Posterior cingulate gyrus (tissue), 11 donors: Measurements from ENCODE around the gene GPRIN2.
"Not testable (repeated sequence)": the region's sequence is repeated elsewhere in the genome, so short reads cannot be mapped to it uniquely, and the experiment has no call there.

Source experiments
- DNase-seq, 10 donors: peaks; one replicate each; pipeline versions ENCODE4 v3.0.0 to v3.0.0-alpha.2; 2020 to 2021; ENCODE audit warnings: mixed read lengths in 3 of 10
- intact Hi-C: fragments of 100-400 bp; cut with DNase I; formaldehyde crosslinking; loops from one replicate; pipeline ENCODE4 v1.15.1; 2023

GPRIN2 gene

DNA sequence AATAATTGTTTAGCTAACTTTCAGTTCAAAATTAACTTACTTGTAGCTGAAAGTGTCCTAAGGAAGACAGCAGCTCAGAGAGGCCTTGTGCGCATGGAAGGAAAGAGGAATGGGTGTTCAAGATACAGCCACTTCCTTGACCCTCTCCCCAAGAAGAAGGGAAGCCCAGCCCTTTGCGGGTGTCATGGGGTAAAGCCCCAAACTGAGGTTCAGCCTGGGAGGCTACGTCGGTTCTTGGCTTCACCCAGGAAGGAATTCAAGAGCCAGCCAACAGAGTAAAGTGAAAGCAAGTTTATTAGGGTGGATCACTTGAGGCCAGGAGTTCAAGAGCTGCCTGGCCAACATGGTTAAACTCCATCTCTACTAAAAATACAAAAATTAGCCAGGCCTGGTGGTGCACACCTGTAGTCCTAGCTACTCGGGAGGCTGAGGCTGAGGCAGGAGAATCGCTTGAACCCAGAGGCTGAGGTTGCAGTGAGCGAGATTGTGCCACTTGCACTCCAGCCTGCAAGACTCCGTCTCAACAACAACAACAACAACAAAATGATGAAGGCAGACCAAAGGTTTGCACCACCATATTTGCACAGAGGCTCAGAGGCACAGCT is 15.9 kb downstream of the GPRIN2 start:
- peak in 6 of 10 donors; percentile 3 to 84 (median 37) for DNase-seq
- intact Hi-C loops: no loop called here

DNA sequence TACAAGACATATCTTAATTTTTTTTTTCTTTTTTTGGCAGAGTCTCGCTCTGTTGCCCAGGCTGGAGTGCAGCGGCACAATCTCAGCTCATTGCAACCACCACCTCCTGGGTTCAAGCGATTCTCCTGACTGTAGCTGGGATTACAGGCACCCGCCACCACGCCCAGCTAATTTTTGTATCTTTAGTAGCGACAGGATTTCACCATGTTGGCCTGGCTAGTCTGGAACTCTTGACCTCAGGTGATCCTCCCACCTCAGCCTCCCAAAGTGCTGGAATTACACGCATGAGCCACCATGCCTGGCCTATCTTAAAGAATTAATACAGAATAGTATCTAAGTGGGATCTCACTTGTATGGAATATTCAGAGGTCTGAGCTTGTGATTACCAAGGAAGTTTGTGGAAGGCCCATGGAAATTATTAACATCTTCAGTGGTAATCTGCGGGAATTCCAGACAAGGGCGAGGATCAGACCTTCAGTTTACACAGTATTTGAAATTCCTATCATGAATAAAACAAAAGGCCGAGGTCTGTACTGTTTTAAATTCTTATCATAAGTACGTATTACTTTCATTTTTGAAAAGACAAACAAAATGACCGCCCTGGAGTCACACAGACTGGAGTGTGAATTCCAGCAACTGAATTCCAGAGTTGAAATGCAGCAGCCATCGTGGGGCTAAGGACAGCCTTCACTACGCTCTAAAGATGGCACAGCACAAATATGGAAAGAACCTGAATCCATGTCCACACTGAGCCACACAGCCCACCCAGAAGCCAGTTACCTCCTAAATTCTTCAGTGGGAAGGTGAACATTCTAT is 16.7 kb downstream of the GPRIN2 start:
- DNase-seq: peak in 7 of 10 donors; percentile 2 to 57 (median 20)
- intact Hi-C loops: no loop called here

DNA sequence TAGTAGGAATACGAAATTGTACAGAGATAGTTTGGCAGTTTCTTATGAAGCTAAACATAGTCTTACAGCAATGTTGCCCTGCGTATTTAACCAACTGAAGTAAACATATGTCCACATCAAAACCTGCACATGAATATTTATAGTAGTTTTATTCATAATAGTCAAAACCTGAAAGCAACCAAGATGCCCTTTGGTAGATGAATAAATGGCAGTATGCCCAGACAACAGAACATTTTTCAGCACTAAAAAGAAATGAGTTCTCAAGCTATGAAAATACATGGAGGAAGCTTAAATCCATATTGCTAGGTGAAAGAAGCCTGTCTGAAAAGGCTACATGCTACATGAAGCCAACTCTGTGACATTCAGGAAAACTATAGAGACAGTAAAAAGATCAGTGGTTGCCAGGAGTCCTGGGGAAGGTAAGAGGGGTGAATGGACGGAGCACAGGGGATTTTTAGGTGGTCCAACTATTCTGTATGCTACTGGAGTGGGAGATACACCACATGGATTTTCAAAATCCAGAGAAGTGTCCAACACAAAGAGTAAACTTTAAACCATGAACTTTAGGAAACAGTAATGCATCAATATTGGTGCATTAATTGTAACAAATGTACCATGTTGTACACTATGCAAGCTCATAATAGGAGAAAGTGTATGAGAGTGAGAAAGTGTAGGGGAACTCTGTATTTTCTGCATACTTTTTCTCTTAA is 17.6 kb downstream of the GPRIN2 start:
- intact Hi-C loops: no loop called here
- DNase-seq: no peak

DNA sequence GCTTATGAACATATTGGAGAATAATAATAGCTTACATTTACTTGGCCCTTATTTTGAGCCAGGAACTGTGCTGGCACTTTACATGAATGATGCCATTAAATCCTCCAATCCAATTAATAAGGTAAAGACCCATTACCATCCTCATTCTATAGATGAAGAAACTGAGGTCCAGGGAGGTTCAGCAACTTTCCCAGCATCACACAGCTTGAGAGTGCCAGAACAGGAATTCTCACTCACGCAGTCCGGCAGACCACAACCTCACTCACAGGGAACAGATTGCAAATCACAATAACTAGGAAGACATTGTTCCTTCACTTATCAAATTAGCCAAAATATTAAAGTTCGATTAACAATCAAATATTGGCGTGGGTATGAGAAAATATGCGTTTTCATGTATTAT is 18.3 kb downstream of the GPRIN2 start:
- DNase-seq: peak in 3 of 10 donors; percentile 3 to 61 (median 16)
- intact Hi-C loops: no loop called here

DNA sequence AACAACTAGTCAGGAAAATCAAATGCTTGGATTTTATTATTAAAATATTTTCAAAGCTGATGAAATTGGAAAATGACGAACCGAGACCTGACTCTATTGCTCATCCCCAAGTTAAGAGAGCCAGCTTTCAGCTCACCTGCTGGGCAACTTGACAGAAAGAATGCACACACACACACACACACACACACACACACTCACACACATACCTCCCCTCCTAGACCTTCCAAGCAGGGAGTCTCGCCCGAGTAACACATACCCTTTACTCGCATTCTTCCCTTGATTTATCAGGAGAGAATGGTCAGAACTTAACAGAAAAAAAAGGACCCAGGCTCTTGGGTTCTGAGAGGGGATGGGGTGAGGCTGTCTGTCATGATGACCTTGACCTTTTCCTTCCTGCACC is 19.1 kb downstream of the GPRIN2 start:
- intact Hi-C loops: no loop called here
- peak in 3 of 10 donors; percentile 1 to 36 (median 2) for DNase-seq

DNA sequence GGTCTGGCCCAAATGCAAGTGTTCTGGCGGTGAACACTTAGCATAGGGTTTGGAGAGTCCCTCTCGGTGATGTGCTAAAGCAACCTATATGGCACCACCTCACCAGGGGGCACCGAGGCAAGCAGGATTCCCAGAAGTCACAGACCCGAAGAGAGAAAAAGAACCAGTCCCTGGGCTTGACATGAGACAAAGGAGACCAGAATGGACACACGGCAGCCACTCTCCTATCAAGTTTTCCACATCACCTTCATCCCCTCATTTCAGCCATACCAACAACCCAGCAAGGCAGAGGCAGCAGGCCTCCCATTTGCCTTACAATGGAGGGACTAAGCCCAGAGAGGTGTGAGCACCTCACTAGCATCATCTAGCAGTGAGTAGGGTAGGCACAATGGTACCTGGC is 19.7 kb downstream of the GPRIN2 start:
- intact Hi-C loops: no loop called here
- DNase-seq: peak in 6 of 10 donors; percentile 4 to 69 (median 35)

DNA sequence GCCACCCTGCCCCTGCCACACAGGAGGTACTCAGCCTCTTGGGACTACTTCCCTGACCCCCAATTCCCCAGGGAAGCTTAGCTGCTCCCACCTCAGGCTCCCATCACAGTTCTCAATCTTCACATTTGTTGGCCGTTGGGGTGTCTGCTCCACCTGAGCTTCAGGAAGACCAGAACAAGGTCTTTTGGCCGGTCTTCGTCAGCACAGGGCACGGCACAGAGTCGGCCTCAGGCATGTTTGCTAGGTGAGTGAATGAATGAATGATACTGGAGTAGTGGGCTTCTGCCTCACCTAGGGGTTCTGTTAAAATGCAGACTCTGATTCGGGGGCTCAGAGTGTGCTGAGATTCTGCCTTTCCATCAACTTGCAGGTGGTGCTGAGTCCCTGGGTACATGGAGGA is 20.3 kb downstream of the GPRIN2 start:
- DNase-seq: peak in 6 of 10 donors; percentile 1 to 86 (median 38)
- intact Hi-C loops: no loop called here

DNA sequence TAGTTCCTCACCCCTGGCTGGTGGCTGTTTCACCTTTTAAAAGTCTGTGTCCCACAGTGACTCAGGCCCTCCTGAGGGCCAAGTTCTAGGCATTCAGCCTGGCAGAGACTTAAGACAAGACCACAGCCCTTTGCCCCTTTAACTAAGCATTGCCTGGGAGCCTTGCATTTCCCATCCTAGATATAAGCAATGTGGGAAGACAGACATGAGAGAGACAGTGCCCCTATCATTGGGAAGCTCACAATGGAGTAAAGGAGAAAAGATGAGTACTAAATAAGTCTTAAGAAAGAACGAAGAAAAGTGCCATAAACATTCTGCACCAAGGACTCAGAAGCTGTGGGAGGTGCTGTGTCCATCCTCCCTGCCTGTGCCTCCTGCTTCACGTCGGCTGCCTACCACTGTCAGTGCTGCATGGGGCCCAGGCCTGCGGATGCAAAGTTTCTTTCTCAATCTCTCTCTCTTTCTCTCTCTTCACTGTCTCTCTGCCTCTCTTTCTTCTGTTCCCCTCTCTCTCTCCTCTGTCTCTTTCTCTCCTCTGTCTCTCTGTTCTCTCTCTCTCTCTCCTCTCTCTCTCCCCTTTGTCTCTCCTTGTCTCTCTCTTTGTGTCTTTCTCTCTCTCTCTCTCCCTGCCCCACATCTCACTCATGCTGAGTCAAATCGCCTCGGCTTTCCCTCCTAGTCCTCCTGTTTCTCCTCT is 21.5 kb downstream of the GPRIN2 start:
- intact Hi-C loops: no loop called here
- peak in 3 of 10 donors; percentile 5 to 76 (median 6) for DNase-seq

DNA sequence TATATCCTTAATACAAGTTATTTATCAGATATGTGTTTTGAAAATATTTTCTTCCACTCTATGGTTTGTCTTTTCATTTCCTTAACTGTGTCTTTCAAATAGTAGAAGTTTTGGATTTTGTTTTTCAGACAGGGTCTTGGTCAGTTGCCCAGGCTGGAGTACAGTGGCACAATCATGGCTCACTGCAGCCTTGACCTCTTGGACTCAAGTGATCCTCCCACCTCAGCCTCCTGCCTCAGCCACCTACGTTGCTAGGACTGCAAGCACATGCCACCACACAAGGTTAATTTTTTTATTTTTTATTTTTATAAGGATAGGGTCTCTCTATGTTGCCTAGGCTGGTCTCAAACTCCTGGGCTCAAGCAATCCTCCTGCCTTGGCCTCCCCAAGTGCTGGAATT is 24.2 kb downstream of the GPRIN2 start:
- intact Hi-C loops: not testable (repeated sequence)
- DNase-seq: peak in 5 of 10 donors; percentile 4 to 79 (median 28)

DNA sequence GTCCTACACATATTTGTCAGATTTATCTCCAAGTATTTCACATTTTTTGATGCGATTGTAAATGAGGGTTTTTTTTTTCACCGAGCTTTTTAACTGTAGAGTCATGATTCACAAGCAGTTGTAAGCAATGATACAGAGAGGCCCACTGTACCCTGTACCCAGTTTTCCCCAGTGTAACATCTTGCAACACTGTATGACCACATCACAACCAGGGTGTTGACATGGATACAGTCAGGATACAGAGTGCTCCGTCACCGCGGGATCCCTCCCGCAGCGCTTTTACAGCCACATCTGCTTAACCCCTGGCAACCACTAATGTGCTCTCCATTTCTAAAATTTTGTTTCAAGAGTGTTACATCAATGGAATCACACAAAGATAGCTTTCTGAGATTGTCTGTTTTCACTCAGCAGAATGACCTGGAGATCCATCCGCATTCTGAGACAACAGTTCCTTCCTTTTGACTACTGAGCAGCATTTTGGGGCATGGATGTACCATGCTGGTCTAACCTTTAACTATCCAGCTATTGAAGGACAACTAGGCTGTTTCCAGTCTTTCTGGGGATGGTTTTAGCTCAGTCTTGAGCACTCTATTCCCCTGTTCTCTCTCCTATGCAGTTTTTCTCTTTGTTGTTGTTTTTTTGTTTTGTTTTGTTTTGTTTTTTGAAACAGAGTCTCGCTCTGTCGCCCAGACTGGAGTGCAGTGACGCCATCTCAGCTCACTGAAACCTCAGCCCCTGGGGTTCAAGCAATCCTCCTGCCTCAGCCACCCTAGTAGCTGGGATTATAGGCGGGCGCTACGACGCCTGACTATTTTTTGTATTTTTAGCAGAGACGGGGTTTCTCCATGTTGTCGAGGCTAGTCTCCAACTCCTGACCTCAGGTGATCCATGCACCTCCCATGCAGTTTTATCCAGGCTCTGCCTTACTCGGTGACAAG is 25.9 kb downstream of the GPRIN2 start:
- intact Hi-C loops: no loop called here
- peak in 7 of 10 donors; percentile 3 to 81 (median 28) for DNase-seq

DNA sequence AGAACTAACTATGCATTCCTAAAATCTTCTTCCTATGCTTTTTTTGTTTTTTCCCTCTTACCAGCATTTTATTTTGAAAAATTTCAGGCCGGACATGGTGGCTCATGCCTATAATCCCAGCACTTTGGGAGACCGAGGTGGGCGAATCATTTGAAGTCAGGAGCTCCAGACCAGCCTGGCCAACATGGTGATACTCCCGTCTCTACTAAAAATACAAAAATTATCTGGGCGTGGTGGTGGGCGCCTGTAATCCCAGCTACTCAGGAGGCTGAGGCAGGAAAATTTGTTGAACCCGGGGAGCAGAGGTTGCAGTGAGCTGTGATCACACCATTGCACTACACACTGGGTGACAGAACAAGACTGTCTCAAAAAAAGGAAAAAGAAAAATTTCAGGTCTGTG is 26.7 kb downstream of the GPRIN2 start:
- intact Hi-C loops: not testable (repeated sequence)
- DNase-seq: peak in 4 of 10 donors; percentile 3 to 77 (median 32)

DNA sequence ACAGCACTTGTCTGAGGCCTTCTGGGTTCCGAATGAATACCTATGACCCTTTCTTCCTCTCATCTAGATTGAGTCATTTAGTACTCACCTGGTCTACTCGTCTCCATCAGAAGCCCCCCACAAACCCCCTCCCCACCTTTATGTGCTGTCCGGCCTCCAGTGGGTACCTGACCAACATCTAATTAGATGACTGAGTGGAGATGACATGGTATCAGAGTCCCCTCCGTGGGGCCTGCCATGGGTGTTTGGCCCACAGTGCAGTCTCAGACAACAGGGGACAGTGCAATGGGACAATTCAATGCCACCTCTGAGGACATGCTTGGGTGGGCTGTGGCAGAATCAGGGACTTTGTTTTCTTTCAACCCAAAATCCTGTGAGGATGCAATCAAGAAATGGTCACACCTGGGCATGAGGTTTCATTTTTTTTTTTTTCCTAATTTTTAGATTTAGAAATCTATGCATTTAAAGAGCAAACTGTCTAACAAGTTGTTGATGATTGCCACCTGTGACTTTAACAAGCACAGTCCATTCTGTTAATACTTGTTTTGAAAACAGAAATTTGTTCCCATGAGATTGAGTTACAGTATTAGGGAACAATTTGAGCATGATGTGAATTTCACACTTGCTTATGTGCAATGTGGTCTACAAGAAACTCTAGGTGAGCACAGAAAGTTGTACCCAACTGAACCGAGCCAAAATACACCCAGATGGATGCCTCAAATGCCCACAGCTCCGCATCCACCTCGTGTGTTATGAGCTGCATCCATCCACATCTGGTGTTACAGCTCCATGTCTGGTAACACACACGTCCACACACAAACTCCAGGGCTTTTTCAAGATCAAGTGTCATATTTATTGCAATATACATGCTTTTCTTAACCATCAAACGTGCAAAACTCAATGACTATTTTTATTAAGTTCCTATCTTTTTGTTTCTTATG is 27.5 kb downstream of the GPRIN2 start:
- intact Hi-C loops: no loop called here
- peak in 6 of 10 donors; percentile 4 to 73 (median 34) for DNase-seq

DNA sequence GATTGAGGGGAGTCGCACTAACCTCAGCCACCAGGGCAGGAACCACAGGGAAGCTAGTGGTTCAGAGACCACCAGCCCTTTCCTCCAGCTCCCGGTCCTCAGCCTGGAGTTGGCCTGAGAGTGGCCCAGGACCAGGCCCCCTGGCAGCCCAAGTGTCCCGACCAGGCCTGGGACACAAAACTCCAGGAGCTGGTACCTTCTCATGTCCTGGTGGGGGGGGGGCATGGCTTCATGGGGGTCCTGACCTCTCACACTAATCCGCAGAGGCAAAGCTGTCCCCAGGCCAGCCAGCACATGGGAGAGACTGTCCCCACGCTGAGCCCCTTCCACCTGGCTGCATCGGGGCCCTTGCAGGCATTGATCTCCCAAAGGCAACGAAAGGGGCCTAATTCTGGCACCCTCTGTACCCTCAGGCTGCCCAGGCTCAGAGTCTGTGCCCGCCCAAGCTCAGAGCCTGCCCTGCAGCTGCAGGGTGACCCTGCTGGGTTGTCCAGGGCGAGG is 28.2 kb downstream of the GPRIN2 start:
- intact Hi-C loops: no loop called here
- DNase-seq: peak in 6 of 10 donors; percentile 7 to 86 (median 38)

DNA sequence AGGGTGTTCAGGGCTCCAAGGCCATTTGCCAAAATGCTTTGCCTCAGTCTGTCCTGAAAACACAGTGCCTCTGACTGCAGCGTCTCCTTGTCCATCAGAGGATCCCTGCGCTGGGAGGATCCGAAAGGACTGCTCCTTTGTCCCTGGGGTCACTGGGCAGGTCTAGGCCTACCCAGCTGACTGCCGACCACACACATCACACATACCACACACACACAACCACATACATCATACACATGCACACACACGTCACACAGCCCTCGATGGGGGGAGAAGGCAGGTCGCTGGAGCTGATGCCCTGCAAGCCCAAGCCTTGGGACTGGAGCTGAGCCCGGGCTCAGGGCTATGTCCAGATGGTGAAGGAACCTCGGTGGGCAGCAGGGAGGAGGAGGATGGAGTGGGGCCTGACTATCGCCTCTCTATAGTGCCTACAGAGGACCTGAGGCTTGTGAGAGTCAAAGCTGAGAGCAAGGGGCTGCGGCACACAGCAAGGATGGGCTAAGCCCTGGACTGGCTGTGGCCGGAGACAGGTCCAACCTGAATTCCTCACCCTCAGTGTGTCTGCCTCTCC is 29.1 kb downstream of the GPRIN2 start:
- intact Hi-C loops: no loop called here
- DNase-seq: peak in 7 of 10 donors; percentile 7 to 87 (median 9)

DNA sequence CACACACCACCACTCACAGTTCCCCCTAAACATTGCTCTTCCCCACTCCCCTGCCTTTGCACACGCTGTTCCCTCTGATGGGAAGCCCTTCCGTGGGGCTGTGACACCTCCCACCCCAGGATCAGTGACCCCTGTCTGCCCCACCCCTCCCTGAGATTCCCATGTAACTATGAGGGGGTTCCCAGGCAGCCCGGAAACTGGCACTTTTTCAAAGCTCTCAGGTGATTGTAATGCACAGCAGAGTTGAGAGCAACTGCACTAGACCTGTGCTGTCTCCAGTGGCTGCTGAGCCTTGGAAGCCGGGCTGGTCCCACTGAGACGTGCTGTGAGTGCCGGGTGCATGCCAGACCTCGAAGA is 29.8 kb downstream of the GPRIN2 start:
- DNase-seq: peak in 8 of 10 donors; percentile 4 to 83 (median 24)
- intact Hi-C loops: no loop called here

DNA sequence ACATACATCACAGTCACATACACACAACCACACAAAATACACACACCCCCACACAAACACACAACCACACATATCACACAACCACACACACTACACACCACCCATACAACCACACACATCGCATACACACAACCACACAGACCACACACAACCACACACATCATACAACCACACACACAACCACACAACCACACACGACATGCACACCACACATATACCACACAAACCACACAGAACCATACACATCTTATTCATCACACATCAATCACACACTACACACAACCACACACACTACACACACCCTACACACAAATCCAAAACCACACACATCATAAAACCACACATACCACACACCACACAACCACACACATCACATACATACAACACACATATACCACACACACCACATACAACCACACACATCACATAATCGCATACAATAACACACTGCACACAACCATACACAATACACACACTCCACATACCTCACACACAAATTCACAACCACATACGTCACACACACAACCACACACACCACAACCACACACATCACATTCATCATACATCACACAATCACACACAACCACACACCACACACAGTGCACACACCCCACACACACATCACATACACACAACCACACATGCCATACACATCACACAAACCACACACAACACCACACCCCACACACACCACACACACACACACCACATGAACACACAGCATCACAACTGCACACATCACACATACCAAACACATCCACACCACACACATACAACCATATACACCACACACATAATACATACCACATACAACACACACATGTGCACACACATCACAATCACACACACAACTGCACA is 30.4 kb downstream of the GPRIN2 start:
- DNase-seq: peak in 2 of 10 donors; percentile 3 to 15
- intact Hi-C loops: no loop called here
